Ishikawa (cell line): ENCODE results near the gene CCDC88C.

Source experiments
- CEBPB ChIP-seq: IDR thresholded peaks from 2 replicates; pipeline ENCODE4 v1.6.1; 2012
- CREB1 ChIP-seq: IDR thresholded peaks from 2 replicates; pipeline ENCODE4 v1.6.1; 2012; ENCODE audit warnings: low read depth
- EGR1 ChIP-seq: IDR thresholded peaks from 2 replicates; pipeline ENCODE4 v1.6.1; 2012
- EP300 ChIP-seq: IDR thresholded peaks from 2 replicates; pipeline ENCODE4 v1.6.1; 2012; ENCODE audit warnings: borderline replicate concordance
- FOXM1 ChIP-seq: IDR thresholded peaks from 2 replicates; pipeline ENCODE4 v1.6.1; 2012; ENCODE audit warnings: low read depth, borderline replicate concordance
- MAX ChIP-seq: IDR thresholded peaks from 2 replicates; pipeline ENCODE4 v1.6.1; 2012
- NFIC ChIP-seq: IDR thresholded peaks from 2 replicates; pipeline ENCODE4 v1.6.1; 2012
- RAD21 ChIP-seq: IDR thresholded peaks from 2 replicates; pipeline ENCODE4 v1.6.1; 2012; ENCODE audit warnings: low read depth
- REST ChIP-seq: IDR thresholded peaks from 2 replicates; pipeline ENCODE4 v1.6.1; 2012; ENCODE audit warnings: low read depth, mild to moderate bottlenecking
- TAF1 ChIP-seq: IDR thresholded peaks from 2 replicates; pipeline ENCODE4 v1.6.1; 2012; ENCODE audit warnings: low read depth, mild to moderate bottlenecking
- TCF12 ChIP-seq: IDR thresholded peaks from 2 replicates; pipeline ENCODE4 v1.6.1; 2012; ENCODE audit warnings: low read depth
- USF1 ChIP-seq: IDR thresholded peaks from 2 replicates; pipeline ENCODE4 v1.6.1; 2012
- YY1 ChIP-seq: IDR thresholded peaks from 2 replicates; pipeline ENCODE4 v1.6.1; 2012; ENCODE audit warnings: low read depth
- ZBTB7A ChIP-seq: IDR thresholded peaks from 2 replicates; pipeline ENCODE4 v1.6.1; 2012; ENCODE audit warnings: low read depth

GRCh38 chr14:91326514-91327249, 90.9 kb downstream of the CCDC88C start:
- TF ChIP-seq CEBPB: no peak
- no peak for TF ChIP-seq MAX
- no peak for TF ChIP-seq REST
- TF ChIP-seq RAD21: no peak
- TF ChIP-seq TCF12: no peak
- TF ChIP-seq YY1: no peak
- TF ChIP-seq NFIC: no peak
- TF ChIP-seq USF1: no peak
- no peak for TF ChIP-seq EP300
- TF ChIP-seq CREB1: no peak
- TF ChIP-seq TAF1: no peak
- no peak for TF ChIP-seq FOXM1
- no peak for TF ChIP-seq ZBTB7A
- no peak for TF ChIP-seq EGR1
